ENCODE measurements around the gene ATP5F1B.

- TF ChIP-seq, protein P1, sequence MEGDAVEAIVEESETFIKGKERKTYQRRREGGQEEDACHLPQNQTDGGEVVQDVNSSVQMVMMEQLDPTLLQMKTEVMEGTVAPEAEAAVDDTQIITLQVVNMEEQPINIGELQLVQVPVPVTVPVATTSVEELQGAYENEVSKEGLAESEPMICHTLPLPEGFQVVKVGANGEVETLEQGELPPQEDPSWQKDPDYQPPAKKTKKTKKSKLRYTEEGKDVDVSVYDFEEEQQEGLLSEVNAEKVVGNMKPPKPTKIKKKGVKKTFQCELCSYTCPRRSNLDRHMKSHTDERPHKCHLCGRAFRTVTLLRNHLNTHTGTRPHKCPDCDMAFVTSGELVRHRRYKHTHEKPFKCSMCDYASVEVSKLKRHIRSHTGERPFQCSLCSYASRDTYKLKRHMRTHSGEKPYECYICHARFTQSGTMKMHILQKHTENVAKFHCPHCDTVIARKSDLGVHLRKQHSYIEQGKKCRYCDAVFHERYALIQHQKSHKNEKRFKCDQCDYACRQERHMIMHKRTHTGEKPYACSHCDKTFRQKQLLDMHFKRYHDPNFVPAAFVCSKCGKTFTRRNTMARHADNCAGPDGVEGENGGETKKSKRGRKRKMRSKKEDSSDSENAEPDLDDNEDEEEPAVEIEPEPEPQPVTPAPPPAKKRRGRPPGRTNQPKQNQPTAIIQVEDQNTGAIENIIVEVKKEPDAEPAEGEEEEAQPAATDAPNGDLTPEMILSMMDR (IDR thresholded peaks at IDR 0.05): no peak
- TF ChIP-seq RORB (CRISPR knock-in tag; IDR thresholded peaks at IDR 0.05) (no peak), TEAD1 (CRISPR knock-in tag; IDR thresholded peaks at IDR 0.05) (no peak), SMAD3 (CRISPR knock-in tag; IDR thresholded peaks at IDR 0.05; ENCODE audit: borderline replicate concordance) (no peak), NR1H2 (CRISPR knock-in tag; IDR thresholded peaks at IDR 0.05) (no peak), TCF7 (CRISPR knock-in tag; IDR thresholded peaks at IDR 0.05; ENCODE audit: low read depth) (no peak)
- TF ChIP-seq, protein P2, sequence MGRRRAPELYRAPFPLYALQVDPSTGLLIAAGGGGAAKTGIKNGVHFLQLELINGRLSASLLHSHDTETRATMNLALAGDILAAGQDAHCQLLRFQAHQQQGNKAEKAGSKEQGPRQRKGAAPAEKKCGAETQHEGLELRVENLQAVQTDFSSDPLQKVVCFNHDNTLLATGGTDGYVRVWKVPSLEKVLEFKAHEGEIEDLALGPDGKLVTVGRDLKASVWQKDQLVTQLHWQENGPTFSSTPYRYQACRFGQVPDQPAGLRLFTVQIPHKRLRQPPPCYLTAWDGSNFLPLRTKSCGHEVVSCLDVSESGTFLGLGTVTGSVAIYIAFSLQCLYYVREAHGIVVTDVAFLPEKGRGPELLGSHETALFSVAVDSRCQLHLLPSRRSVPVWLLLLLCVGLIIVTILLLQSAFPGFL (CRISPR knock-in tag; IDR thresholded peaks at IDR 0.05; ENCODE audit: borderline replicate concordance): no peak
- TF ChIP-seq, protein P3, sequence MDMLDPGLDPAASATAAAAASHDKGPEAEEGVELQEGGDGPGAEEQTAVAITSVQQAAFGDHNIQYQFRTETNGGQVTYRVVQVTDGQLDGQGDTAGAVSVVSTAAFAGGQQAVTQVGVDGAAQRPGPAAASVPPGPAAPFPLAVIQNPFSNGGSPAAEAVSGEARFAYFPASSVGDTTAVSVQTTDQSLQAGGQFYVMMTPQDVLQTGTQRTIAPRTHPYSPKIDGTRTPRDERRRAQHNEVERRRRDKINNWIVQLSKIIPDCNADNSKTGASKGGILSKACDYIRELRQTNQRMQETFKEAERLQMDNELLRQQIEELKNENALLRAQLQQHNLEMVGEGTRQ (CRISPR knock-in tag; IDR thresholded peaks at IDR 0.05): no peak
- TF ChIP-seq, protein P4, sequence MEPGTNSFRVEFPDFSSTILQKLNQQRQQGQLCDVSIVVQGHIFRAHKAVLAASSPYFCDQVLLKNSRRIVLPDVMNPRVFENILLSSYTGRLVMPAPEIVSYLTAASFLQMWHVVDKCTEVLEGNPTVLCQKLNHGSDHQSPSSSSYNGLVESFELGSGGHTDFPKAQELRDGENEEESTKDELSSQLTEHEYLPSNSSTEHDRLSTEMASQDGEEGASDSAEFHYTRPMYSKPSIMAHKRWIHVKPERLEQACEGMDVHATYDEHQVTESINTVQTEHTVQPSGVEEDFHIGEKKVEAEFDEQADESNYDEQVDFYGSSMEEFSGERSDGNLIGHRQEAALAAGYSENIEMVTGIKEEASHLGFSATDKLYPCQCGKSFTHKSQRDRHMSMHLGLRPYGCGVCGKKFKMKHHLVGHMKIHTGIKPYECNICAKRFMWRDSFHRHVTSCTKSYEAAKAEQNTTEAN (CRISPR knock-in tag; IDR thresholded peaks at IDR 0.05): no peak
- TF ChIP-seq, protein P5, sequence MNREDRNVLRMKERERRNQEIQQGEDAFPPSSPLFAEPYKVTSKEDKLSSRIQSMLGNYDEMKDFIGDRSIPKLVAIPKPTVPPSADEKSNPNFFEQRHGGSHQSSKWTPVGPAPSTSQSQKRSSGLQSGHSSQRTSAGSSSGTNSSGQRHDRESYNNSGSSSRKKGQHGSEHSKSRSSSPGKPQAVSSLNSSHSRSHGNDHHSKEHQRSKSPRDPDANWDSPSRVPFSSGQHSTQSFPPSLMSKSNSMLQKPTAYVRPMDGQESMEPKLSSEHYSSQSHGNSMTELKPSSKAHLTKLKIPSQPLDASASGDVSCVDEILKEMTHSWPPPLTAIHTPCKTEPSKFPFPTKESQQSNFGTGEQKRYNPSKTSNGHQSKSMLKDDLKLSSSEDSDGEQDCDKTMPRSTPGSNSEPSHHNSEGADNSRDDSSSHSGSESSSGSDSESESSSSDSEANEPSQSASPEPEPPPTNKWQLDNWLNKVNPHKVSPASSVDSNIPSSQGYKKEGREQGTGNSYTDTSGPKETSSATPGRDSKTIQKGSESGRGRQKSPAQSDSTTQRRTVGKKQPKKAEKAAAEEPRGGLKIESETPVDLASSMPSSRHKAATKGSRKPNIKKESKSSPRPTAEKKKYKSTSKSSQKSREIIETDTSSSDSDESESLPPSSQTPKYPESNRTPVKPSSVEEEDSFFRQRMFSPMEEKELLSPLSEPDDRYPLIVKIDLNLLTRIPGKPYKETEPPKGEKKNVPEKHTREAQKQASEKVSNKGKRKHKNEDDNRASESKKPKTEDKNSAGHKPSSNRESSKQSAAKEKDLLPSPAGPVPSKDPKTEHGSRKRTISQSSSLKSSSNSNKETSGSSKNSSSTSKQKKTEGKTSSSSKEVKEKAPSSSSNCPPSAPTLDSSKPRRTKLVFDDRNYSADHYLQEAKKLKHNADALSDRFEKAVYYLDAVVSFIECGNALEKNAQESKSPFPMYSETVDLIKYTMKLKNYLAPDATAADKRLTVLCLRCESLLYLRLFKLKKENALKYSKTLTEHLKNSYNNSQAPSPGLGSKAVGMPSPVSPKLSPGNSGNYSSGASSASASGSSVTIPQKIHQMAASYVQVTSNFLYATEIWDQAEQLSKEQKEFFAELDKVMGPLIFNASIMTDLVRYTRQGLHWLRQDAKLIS (CRISPR knock-in tag; IDR thresholded peaks at IDR 0.05; ENCODE audit: borderline replicate concordance): no peak
Measured at GRCh38 chr12:56694161-56694560, 48.4 kb upstream of the ATP5F1B start.
